HG02840 (cell line): ENCODE results near the gene DEFB114.
A peak's percentile ranks its signal among the peaks of the same experiment; 100 is the strongest.
"Not testable (repeated sequence)": the region's sequence is repeated elsewhere in the genome, so short reads cannot be mapped to it uniquely, and the experiment has no call there.

Experiments used
- ATAC-seq: cut with Tn5 transposase; IDR thresholded peaks from one replicate; pipeline ENCODE4 v1.9.1; 2021; ENCODE audit warnings: mild to moderate bottlenecking, moderate library complexity, moderate number of reproducible peaks; ENCODE audit not compliant: unreplicated experiment, low FRiP score

Gene DEFB114

DNA sequence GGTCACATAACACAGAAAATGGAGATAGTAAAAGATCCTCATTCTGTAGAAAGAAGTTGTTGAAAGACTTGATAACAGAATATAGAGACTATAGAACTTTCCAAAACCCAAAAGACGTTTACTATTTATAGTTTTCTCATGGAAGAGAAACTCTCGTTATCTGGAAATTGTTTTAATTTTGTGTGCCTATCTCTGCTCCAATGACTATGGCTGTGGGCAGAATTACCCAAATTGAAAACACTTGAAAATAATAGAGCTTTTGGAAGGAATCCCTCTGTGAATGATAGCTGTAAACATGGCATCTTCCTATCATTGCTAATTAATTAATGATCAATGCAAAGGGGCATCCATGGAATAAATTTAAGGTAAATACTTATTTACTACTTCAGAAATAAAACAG is at the start of gene DEFB114:
DEFB114 (minus strand) TSS at position 101 of the 400 bp plus-strand sequence; CDS start at position 42, 59 bp downstream.
- no peak for ATAC-seq

DNA sequence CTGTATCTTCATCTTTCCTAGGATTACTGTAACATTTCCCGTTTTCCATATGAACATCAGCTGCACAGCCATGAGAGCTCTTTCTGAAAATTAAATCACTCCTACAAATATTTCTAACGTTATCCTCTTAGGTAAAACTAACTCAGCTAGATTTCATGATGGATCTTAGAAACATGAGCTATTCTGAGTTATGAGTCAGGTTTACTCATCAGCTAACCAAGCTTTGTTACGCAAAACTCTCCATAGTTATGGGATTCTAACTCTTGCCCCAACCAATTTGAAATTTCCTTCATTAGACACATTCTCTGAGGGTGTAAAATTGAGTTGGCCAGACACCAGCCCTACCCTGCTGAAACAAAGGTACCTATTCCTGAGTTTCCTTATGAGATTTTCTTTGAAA is 43.9 kb upstream of the DEFB114 start:
- no peak for ATAC-seq

GRCh38 chr6:50003139-50003538 is 39.2 kb upstream of the DEFB114 start:
- ATAC-seq = no peak

GRCh38 chr6:49995278-49995677 is 31.3 kb upstream of the DEFB114 start:
- ATAC-seq = no peak

DNA sequence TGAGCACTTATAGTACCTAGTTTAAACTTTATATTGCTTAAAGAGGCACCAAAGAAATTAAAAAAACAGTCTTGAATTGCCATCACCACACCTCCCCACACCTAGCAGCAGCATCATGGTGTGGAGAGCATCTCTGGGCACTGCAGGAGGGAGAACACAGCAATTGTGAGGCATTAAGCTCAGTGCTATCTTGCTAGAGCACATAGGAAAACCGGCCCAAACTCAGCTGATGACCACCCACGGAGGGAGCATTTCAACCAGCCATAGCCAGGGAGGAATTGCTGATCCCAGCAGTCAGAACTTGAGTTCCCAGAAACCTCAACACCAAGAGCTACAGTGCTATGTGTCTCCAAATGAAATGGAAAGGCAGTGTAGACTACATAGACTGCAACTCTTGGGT is 24.9 kb upstream of the DEFB114 start:
- no peak for ATAC-seq

- ATAC-seq = no peak
Measured at GRCh38 chr6:49987749-49988148, 23.8 kb upstream of the DEFB114 start.

DNA sequence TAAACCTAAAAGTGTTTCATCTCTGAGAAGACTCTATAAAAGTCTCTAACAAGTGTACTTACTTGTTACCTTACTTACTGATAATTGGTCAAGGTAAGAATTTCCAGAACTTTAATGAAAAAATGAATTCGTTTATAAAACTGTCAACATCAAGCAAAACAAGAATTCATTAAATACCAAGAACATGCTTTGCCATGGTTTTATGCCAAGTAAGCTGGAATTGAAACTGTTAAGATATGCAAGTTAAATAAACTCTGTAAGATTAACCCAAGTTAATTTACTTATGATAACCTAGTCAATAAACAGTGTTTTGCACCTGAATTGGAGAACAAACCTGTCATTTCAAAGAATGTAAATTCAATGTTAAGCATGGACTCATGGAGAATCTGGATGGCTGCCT is 22.6 kb upstream of the DEFB114 start:
- ATAC-seq = no peak

DNA sequence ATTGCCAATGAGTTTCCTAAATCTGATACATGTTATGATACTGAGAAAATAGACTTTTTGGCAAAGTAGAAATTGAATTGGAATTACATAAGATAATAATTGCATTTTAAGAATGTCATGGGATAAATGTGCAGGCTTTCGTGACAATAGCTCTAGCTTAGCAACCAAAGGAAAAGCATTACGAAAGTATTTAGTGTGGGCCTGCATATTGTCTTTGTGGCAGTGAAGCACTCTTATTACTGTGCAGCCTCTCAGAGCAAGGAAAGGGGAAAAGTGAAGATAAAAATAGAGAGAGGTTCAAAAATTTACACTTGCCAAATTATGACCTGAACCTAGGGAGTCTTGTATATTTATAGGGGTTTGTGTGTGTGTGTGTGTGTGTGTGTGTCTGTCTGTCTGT is 18.1 kb upstream of the DEFB114 start:
- no peak for ATAC-seq

DNA sequence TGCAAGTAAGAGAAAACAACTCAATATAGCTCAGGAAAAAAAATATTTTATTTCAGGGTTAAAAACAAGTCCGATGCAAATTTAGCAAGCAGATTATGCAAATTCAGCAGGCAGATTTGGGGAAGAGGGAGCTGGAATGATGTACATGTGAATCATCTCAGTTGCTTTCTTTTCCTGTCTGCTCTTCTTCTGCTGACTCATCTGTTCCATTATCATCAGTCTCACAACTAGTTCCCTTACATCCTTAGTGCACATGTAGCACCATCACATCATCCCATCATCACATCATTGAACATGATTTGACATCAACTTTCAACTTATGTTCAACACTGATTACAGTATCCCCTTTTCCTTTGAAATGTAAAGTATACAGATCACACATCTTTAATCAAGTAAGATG is 16.9 kb upstream of the DEFB114 start:
- peak; percentile 50 for ATAC-seq

DNA sequence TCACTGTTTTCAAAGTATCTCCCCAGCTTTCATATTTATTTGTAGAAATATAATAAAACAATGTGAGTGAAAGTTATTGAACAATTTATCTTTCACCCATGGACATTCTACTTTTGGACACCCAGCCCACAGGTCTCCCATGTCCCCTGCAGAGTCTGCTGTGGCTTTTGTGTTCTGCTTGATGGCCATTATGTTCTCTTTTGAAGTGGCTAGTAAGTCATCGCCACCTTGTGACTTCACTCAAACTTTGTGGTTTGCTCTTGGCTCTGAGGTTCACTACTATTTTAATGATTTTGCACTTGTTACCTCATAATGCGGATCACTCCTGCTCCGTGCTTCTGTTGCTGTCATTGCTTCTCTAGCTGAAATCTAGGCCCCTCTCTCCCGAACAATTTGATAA is 15.6 kb upstream of the DEFB114 start:
- no peak for ATAC-seq

DNA sequence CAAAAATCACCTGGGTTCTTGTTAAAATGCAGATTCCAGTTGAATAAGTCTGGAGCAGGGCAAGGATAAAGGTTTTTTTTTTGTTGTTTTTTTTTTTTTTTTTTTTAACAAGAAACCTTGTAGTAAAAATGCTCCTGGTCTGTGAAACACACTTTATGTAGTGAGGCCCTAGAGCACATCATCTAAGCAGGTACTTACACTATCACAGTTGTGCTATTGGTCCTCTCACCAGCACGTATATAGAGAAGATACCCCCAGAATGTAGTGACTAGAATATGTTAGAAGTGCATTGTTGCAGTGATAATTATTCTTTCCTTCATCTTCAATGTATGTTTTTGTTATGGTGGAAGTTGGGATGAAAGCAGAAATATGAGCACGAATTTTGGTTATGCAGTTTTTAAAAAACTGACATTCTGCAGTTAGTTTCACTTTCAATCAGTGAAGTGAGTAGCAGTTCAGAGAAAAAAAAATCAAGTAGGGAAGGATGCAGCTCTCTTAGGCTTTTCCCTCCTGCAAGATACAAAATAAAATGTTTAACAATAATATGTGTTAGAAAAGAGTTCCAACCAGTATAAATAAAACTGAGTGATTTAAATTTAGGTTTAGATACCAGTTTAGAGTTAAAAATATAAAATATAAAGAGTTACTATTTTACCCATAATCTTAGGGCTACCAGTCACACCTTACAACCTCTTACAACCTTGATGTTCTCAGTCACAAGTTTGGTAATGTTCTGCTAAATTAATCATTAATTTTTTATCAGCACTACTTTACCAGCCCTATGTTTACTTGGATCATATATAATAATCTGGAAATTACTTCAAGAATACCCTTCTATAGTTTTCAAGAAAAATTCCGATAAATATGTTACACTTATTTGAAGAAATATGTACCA is 14.6 kb upstream of the DEFB114 start:
- no peak for ATAC-seq

GRCh38 chr6:49969605-49970004 is 5.6 kb upstream of the DEFB114 start, which contains the start of gene DEFB113:
DEFB113 (minus strand) TSS chr6:49969625; CDS start chr6:49969625, 0 bp downstream.
- ATAC-seq = no peak

- no peak for ATAC-seq
Measured at GRCh38 chr6:49966823-49967222, 2.9 kb upstream of the DEFB114 start.

DNA sequence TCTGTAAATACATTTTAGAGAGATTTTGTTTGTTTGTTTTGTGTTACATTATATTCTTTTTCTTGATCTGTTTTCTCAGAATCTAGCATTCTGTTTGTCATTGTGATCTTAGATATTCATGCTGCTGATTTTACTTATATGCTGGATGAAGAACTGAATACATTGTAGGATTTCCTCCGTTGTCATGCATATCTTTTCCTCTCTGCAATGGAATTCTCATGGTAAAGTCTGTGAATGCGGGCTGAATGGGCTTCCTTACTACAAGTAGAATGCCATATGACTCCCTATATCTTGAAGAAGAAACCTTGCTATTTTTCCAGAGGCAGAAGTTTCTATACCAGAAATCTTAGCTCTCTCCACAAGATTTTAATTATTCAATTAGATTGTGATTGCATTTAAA is 2.4 kb upstream of the DEFB114 start:
- no peak for ATAC-seq

DNA sequence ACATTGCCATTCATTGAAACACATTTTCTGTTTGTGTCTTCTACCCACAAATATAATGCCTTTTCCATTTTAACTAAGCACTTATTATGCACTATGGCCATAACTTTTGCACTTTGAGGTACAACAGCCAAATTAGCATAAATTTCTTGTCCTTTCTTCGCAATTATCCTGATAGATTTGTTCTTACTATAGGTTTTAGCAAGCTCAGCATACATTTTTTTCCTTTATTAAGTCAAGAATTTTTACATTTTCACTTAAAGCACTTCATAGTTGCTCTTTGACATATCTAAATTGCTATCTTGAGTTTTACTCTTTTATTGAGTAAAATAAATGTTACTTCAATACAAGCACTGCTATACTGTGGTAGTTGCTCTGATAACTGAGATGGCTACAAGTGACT is 5.8 kb downstream of the DEFB114 start:
- ATAC-seq = no peak

DNA sequence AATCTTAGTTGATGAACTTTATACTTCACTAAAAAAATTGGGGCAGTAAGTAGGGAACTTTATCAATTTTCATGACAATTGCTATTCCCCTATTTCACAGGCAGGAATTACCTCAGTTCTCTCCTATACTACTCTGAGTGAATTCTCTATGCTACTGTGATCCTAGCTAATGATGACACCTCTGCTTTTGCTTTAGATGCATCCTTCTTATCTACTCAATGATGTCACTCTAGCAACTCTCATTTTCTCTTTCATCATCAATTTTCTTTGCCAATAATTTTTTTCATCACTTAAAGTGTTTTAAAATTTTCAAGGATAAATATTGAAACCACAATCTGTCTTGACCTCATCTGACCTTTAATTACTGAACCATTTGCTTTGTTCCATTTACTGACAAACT is 8.1 kb downstream of the DEFB114 start:
- no peak for ATAC-seq

- no peak for ATAC-seq
Measured at GRCh38 chr6:49951926-49952325, 12.0 kb downstream of the DEFB114 start.

DNA sequence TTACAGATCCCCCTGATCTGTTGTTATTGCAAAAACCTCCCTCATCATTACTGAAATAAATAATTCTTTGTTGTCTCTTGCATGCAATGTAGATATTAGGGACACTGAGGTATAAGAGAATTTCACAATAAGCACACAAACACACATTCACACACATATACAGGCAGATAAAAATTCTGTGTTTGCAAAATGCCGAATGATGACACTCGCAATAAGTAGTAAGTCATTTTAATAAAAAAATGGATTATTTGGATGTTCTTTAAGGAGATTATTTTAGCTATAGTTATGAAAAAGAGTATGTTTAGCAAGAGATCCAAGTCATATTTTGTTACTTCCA is 13.6 kb downstream of the DEFB114 start:
- no peak for ATAC-seq

GRCh38 chr6:49949062-49949461 is 14.9 kb downstream of the DEFB114 start:
- ATAC-seq = no peak

GRCh38 chr6:49946835-49947234 is 17.1 kb downstream of the DEFB114 start:
- ATAC-seq = no peak

DNA sequence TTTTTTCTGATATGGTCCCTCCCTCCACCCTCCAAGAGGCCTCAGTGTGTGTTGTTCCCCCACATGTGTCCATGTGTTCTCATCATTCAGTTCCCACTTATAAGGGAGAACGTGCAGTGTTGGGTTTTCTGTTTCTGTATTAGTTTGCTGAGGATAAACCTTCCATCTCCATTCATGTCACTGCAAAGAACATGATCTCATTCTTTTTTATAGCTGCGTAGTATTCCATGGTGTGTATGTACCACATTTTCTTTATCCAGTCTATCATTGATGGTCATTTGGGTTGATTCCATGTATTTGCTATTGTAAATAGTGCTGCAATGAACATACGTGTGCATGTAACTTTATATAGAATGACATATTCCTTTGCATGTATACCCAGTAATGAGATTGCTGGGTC is 19.9 kb downstream of the DEFB114 start:
- ATAC-seq = not testable (repeated sequence)

- ATAC-seq = no peak
Measured at GRCh38 chr6:49939993-49940498, 23.9 kb downstream of the DEFB114 start.
